Putamen (tissue), 1 donor: Measurements from ENCODE around the gene NUMA1.

Experiments
- DNase-seq: peaks from one replicate; pipeline ENCODE4 v3.0.0-alpha.2; 2016; ENCODE audit warnings: low spot score

NUMA1 gene

DNA sequence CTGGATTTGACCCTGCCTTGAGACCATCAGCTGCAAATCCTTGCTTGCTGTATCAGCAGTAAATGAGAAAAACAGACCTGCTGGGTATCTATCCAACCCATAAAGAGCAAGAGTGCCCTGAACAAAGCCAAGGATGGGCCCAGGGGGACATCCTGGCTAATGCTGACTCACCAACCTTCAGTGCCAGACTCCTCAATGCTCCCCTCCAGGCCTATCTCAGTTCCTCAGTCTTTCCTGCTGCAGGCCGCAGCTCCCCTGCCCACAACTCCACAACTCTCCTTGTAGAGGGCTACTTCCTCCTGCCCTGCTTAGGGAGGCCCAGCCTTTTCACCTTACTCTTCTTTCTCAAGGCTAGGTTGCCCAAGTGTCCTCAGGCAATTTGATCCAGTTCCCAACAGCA lies 20.1 kb upstream of the NUMA1 start:
- no peak for DNase-seq

DNA sequence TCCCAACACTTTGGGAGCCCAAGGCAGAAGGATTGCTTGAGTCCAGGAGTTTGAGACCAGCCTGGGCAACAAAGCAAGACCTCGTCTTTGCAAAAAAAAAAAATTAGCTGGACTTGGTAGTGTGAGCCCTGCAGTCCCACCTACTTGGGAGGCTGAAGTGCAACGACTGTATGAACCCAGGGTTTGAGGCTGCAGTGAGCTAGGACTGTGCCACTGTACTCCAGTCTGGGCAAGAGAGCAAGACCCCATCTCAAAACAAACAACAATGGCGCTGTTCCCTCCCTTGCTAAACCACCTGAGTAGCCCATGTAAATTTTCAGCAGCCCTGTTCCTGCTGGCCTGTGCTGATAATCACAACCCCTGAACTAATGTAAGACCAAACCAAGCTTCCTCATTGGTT lies 19.7 kb upstream of the NUMA1 start:
- DNase-seq, result no peak

DNA sequence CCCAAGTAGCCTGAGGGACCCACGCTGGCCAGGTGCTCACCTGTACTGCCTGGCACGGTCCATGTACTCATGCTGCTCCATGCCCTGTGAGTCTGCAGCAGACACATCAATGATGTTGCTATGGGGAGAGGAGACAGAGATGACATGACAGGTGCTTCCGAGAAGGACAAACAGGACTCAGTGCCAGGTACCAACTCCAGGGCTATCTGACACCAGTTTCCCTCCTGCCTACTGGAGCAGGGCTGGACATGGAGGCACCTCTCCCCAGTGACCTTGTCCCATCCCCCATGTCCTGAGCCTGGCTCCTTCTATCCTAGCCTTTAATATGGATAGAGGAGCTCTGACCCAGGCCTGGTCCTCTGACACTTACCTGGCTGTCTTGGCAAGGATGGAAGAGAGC lies 18.4 kb upstream of the NUMA1 start:
- no peak for DNase-seq

DNA sequence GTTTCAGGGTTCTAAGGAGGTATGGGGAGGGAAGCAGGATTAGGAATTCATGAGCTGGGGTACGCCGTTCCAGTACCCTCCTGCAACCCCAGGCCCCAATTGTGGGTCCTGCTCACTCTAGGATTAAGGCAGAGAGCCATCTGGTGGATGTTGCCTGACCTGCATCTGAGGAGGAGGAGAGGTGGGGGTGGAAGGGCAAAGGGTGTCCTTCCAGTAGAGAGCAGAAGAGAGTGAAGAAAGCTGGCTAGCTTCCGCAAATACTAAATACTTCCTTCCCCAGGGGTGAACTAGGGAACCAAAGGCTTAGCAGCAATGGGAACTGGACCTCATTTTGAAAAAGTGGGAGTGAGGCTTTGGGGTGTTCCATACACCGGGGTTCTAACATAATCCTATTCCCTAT lies 10.9 kb upstream of the NUMA1 start:
- DNase-seq, result peak; percentile 64

DNA sequence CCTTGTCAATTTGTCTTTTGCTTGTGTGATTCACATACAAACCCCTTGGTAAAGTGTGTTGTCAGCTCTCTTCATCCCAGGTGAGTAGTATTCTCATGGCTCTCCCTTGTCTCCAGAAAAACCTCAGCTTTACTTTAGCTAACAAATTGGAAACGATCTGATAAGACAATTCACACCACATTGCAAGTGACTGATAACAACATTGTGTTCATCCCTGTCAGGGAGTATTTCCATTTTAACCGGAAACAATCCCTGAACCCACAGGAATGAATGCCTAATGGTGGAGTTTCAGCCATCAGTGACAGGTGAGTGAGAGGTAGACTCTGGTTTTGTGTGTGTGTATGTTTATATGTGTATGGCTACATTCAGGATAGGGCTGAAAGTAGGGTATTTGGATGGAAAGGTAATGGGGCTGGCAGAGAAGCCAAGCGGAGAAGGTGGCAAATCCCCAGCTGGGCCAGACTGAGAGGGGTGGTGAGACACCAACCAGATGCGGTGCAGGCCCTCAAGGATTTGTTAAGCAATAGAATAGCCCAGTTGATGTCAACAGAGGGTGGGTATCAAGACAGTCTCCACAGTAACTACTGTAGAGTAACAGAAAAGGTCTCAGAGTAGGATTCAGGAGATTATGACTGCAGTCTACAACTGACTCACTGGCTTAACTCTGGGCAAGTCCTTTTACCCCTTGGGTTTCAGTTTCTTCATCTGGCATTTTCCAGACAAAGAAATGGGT lies 7.9 kb upstream of the NUMA1 start:
- DNase-seq, result no peak

DNA sequence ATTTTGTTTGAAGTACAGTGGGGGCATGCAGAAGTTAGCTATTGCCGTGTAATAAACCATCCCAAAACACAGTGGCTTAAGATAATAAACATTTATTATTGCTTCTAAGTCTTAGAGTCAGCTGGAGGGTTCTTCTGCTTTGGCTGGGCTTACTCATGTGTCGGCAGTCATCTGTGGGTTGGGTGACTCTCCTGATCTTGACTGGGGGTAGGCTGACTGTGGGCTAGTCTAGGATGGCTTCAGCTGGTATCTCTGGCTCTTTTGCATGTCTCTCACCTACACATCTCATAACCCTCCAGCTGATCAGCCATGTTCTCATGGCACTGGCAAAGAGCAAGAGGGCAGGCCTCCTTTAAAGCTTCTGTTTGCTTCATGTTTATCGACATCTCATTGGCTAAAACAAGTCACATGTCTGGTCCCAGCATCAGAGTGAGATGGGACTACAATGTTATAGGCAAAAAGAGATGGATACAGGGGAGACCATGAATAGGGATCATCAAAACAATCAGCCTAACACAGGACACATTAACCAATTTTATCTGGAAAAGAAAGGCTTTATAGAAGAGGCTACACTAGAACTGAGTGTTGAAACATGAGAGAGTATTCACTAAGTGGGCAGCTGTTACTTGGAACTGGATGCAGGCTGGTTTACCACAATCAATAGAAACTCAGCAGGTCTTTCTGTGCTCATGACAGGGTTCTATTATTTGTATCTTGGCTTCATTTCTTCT lies 5.4 kb upstream of the NUMA1 start:
- DNase-seq, result peak; percentile 84

DNA sequence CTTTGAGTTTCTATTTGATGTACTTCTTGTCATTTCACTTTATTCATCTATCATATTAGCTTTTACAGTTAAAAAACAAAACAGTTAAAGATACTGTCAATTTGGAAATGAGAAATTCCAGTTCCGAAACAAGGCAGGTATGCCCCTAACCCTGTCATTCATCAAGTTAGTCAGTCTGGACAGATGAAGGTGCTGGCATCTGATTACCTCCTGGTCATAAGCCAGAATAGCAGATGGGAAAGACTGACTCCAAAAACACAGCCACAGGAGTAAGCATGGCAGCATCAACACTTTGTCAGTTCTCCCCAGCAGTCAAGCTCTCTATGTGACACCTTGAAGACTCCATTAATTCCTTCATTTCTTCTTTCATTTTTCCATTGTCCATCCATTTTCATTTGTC lies 4.6 kb upstream of the NUMA1 start:
- no peak for DNase-seq

DNA sequence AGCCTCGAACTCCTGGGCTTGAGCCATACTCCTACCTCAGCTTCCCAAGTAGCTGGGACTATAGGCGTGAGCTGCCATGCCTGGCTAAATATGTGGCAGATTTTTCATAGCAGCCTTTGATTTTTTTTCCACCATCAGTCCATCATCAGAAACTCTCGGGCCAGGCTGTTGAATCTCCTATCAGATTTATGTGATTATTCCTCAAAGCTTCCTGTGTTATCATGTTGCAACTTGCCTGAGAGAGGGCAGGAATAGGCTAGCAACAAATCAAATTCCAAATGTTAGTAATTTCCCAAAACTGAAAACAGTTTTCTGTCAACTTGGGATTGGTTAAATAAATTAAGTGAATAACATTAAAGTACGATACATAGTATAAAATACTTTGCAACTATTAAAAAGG lies 3.7 kb upstream of the NUMA1 start:
- no peak for DNase-seq

DNA sequence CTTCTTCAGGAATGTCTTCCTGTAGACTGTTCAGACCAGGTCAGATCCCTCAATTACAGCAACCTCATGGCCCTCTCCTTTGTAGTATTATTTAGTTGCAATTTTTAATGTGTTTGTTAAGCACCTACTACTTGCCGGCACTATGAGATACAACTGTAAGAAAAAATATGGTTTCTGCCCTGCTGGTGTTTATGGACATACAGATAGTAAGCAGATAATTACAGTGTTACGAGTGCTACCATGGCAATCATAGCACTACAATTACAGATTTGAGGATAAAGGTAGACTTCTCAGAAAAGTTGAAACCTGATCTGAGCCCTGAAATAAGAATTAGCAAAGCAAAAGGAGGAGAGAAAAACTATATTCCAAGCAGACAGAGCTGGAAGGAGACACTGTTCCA lies 3.1 kb upstream of the NUMA1 start:
- DNase-seq, result no peak

DNA sequence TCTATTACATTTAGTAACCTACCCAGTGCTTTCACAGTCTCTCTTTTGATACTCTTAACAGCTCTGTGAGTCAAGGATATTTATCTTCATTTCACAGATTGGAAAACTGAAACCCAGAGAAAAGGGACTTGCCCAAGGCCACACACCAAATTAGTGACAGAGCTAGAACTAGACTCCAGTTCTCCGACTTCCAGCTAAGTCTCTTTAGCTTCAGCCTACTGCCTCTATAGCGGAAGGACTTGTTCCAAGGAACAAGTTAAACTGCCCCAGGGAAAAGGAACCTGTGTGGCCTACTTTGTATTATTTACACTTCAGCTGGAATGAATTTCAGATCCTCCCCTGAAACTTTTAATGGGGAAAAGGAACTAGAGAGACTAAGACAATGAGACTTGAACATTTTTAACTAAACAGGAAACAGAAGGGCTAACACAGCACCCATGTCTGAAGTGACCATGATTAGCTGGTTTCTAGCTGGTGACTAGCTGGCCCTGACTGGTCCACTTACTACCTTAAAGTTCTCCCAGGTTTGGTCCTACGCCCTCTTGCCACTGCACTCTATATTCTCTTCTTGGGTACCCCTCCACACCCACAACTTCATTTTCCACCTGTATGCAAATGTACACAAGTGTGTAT lies 1.6 kb upstream of the NUMA1 start:
- no peak for DNase-seq

DNA sequence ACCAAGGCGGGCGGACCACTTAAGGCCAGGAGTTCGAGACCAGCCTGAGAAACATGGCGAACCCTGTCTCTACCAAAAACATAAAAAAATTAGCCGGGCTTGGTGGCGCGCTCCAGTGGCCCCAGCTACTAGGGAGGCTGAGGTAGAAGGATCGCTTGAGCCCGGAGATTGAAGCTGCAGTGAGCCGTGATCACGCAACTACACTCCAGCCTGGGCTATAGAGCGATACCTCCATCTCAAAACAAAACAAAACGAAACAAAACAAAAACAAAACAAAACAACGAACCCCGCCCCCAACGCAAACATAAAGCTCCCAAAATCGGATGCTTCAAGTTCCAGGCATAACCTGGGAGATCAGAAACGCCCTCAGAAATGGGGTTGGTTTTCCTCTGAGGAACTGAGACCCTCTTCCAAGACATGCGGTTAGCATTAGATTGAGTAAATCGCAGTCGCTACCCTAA lies 872 bp upstream of the NUMA1 start:
- DNase-seq, result no peak

DNA sequence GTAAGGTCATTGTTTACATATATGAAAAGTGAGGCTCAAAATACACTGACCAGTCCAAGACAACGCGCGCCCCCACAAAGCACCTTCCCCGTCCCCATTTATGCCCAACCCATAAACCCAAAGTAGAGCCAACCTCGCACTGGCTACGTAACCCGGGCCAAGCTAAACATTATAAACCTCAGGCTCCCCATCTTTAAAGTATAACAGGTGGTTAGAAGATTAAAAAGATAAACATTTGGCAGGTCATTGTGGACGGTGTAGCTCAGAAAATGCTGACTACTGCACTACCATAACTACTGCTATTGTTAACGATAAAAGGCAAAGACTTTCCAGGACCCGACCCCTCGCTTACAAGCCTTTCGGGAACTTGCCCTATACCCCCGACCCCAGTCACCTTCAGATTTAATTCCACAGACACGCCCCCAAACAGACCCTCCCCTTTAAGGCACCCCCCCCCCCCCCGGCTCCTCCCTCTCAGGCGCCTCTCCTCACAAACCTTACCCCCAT lies 470 bp downstream of the NUMA1 start:
- DNase-seq, result no peak

DNA sequence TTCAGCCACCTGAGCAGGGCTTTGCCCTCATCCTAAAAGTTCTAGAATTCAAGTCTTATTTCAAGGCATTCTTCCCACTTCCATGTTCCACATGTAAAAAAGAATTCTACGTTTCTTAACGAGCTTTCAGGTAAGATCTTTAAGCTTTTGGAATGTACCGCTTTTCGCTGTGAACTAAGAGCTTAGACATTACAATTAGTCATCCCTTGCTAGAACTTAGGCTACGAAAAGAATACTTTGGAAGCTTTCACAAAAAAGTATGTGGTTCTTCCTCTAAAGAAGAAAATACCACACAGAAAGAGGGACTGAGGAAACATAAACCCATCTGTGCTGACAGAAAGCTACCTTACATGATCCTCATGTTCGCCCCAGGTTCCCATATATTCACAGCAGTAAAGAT lies 1.9 kb downstream of the NUMA1 start:
- no peak for DNase-seq

DNA sequence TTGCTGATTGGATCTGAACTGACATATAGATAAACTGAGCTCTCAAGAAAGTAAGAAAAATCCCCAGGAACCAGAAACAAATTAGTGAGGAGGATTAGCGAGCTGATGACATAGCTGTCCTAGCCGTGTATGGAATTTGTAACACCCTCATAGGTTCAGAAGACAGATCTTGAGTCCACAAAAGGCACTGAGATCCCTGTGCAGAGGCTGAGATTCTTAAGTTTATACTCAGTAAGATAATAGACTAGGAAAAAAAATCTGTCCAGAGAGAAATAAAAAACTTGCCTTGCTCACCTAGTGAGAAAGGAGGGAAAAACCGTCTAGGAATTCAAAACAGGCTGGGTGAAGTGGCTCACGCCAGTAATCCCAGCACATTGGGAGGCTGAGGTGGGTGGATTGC lies 4.6 kb downstream of the NUMA1 start:
- DNase-seq, result no peak

DNA sequence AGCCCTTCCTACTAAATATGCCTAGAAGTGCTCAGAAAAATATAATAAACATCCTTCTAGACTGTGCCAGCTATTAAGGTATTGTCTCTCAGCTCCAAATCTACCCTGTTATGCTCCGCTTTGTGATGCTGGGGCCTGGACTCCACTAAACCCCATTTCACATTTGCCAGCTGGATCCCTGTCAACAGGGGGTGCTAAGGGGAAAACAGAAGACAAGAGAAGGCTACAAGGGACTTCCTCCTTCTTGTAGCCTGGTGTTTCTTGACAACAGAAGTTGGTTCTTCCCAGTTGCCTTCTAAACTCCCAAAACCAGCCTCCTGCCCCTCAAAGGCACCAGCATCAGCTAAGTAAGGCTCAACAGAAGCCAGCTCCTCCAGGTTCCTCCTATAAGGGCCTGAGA lies 5.2 kb downstream of the NUMA1 start:
- DNase-seq, result no peak

DNA sequence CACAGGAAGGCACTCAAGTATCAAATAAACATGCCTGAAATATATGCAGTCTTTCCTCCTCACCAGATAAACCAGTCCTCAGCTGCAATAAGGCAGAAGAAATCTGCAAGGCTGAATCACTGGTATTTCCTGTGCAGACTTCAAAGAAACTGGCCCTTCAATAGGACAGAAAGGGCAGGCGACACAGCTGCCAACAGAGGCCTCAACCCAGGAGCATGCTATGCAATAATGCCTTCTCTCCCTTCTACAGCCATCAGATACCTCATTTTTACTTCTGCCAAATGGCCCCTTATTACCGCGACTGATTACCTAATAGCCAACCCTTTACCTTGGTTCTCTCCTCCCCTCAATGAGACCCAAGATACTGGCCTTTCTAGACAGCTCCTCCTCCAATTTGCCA lies 8.0 kb downstream of the NUMA1 start:
- DNase-seq, result no peak

DNA sequence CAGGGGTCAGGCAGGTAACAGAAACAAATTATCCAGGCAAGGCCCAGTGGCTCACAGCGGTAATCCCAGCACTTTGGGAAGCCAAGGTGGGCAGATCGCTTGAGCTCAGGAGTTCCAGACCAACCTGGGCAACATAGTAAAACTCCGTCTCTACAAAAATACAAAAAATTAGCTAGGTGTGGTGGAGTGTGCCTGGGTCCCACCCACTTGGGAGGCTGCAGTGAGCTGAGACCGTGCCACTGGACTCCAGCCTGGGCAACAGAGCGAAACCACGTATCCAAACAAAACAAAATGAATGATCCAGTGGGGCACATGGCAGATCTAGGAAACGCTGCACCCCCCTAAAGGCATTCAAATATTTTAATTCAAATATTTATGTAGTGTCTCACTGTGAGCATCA lies 9.9 kb downstream of the NUMA1 start:
- no peak for DNase-seq

DNA sequence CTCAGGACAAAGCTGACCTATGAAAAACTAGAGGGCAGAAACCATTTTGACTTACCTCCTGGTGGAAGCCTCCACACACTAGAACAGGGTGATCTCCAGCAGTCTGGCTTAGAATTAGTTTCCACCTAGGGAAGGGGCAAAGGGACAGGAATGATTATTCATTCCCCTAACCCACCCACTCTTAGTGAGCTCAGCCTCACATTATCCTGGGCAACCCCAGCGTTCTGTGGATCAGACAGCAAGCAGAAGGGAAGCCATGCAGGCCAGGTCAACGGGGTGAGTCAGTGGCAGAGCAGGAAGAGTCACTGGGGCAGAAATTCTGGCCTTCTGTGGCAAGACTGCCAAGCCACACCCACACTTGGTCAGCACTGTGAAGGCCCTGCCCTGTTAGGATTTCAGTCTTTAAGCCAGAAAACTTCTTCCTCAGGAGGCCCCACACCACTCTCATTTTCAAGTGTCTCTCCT lies 10.5 kb downstream of the NUMA1 start:
- DNase-seq, result no peak

DNA sequence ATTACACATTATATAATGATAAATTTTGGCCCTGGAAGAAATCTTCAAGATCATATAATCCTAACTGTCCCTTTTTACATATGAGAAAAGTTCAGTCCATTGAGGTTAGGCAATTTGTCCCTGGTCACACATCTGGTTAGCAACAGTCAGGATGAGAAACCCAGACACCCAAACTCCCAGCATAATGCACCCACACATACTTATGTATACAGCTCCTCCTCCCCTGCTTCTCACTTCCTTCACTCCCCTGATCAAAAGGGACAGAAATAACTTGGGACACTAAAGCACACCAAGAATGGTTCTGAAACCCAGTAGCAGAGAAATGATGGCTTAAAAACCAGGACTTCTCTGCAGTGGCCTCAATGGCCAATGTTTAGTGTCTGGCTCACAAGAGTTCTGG lies 11.1 kb downstream of the NUMA1 start:
- no peak for DNase-seq

DNA sequence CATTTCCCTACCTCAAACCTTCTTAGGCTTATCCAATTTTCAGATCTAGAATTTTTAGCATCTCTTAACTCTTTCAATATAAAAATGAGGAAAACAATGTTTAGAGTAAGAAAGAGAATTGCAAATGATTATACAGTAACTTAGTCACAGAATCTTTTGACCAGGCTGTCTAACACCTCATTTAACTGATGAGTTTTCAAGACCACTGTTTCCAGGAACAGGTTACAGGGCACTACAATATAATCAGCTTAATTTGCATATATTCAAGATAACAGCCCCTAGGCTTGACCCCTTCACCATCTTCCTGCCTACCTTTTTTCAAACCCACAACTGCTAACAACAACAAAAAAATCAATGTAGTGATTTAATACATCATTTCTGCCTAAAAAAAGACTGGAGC lies 12.7 kb downstream of the NUMA1 start:
- no peak for DNase-seq

DNA sequence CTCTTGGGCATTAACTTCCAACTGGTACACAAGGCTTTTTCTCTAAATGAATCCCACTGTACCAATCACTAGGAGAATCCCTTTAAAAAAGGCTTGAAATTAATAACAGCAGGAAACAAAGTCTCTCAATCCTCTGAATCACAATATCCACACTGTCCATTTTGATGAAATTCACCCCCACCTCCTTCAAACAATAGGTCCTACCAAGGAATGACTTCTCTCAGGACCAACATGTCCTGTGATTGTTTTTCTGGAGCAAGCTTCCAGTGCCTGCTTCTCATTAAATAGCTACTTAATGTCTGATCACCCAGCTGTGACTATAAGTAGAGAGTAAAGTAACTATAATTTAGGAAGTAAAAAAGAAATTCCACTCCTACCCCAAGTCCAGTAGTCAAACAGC lies 13.1 kb downstream of the NUMA1 start:
- DNase-seq, result no peak

DNA sequence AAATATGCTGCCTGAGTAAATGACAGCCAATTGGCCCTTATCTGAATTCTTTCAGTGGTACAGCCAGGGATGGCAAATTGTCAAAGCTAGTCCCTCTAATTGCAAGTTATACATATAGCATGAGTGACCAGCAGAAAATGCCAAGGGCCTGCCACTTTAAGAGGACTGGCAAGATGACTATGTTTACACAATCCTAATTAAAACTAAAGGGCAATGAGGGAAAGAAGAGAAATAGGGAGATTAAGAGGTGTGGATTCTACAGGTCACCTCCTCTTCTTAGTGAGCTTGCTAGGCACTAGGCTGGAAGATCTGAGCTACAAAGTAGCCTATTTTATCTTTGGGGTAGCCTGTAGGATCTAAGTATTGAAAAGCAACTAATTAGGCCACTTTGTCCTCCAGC lies 13.5 kb downstream of the NUMA1 start:
- DNase-seq, result no peak

DNA sequence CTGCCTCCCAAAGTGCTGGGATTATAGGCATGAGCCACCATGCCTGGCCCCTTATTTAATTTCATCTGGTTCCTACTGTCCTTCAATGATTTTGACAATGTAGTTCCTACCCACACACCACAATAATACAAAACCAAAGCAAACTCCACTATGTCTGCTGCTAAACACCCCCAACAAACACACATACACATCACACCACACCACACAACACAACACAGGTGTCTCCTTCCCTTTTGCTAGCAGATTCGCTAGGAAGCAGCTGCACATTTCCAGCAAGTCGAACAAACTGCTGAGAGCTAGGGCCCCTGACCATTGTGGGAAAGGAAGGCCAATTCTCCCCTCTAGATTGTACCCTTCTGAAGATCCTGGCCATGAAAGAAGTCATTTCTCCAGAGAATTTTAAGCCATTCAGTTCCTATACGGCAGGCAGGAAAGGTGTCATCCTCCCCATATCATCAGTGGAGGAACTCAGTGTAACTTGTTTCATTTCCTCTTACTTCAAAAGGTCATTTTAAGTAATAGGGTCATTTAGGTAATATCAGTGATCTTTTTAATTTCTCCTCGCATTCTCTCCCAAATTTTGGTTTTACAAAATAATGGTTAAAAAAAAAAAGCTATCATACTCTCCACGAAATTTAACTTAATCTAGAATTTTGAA lies 18.5 kb downstream of the NUMA1 start:
- no peak for DNase-seq
